IPS-20b (cell line): ENCODE data around the gene C12orf50.
A peak's percentile ranks its signal among the peaks of the same experiment; 100 is the strongest.
"Not testable (repeated sequence)": the region's sequence is repeated elsewhere in the genome, so short reads cannot be mapped to it uniquely, and the experiment has no call there.

Source experiments
- H3K27ac ChIP-seq: one replicate; pipeline ENCODE4 v1.5.1; 2013; ENCODE audit warnings: low read length
- H3K27me3 ChIP-seq: 2 replicates; pipeline ENCODE4 v1.6.1; 2013; ENCODE audit warnings: mild to moderate bottlenecking, low read length, inconsistent platforms; ENCODE audit not compliant: insufficient read depth
- H3K36me3 ChIP-seq: 2 replicates; pipeline ENCODE4 v1.6.1; 2013; ENCODE audit warnings: low read depth, mild to moderate bottlenecking, inconsistent platforms, low read length, moderate library complexity; ENCODE audit not compliant: insufficient read depth
- H3K4me1 ChIP-seq: 2 replicates; pipeline ENCODE4 v1.6.1; 2013; ENCODE audit warnings: mild to moderate bottlenecking, control low read depth, inconsistent platforms, low read length, moderate library complexity; ENCODE audit not compliant: insufficient read depth
- H3K4me3 ChIP-seq: 2 replicates; pipeline ENCODE4 v1.5.1; 2013; ENCODE audit warnings: mild to moderate bottlenecking, low read length, inconsistent platforms
- H3K9ac ChIP-seq: 2 replicates; pipeline ENCODE4 v1.6.1; 2013; ENCODE audit warnings: low read depth, mild to moderate bottlenecking, inconsistent platforms, low read length, moderate library complexity
- H3K9me3 ChIP-seq: 2 replicates; pipeline ENCODE4 v1.6.1; 2013; ENCODE audit warnings: mild to moderate bottlenecking, low read depth, low read length, inconsistent platforms; ENCODE audit not compliant: insufficient read depth

Gene C12orf50

GRCh38 chr12:88035271-88035906 lies 6.2 kb upstream of the C12orf50 start:
- no peaks in the 10 kb centered on the region for H3K27me3 ChIP-seq
- H3K36me3 ChIP-seq: no peaks in the 10 kb centered on the region
- H3K4me3 ChIP-seq: peak overlapping the region; percentile 98
- no peak overlapping the region for H3K27ac ChIP-seq
- peaks cover 22% of the 10 kb centered on the region; the same call in 1 of the 2 replicates for H3K4me1 ChIP-seq
- peak overlapping the region; percentile 90 for H3K9ac ChIP-seq
- H3K9me3 ChIP-seq: no peaks in the 10 kb centered on the region; the same call in 1 of the 2 replicates

GRCh38 chr12:88031161-88031560 lies 2.0 kb upstream of the C12orf50 start:
- not testable (repeated sequence) for H3K4me3 ChIP-seq, H3K27ac ChIP-seq, H3K9me3 ChIP-seq, H3K36me3 ChIP-seq, H3K4me1 ChIP-seq, H3K27me3 ChIP-seq, H3K9ac ChIP-seq

- H3K9me3 ChIP-seq: no peaks in the 10 kb centered on the region; the same call in 1 of the 2 replicates
- no peaks in the 10 kb centered on the region for H3K36me3 ChIP-seq
- H3K27me3 ChIP-seq: no peaks in the 10 kb centered on the region
- no peaks in the 10 kb centered on the region for H3K4me1 ChIP-seq
- no peak overlapping the region for H3K9ac ChIP-seq
- no peak overlapping the region for H3K4me3 ChIP-seq
- H3K27ac ChIP-seq: no peak overlapping the region
These were observed 3.0 kb downstream of the C12orf50 start for GRCh38 chr12:88026196-88026595.

GRCh38 chr12:88017964-88018363 lies 11.2 kb downstream of the C12orf50 start:
- H3K9ac ChIP-seq: no peak overlapping the region
- H3K27me3 ChIP-seq: no peaks in the 10 kb centered on the region

GRCh38 chr12:88015825-88016224 lies 13.4 kb downstream of the C12orf50 start:
- H3K9ac ChIP-seq: no peak overlapping the region

More at GRCh38 chr12:88017964-88018363, 11.2 kb downstream of the C12orf50 start:
- H3K36me3 ChIP-seq: no peaks in the 10 kb centered on the region
- no peaks in the 10 kb centered on the region for H3K4me1 ChIP-seq
- H3K4me3 ChIP-seq: no peak overlapping the region
- peaks cover 39% of the 10 kb centered on the region for H3K9me3 ChIP-seq
- no peak overlapping the region for H3K27ac ChIP-seq

GRCh38 chr12:88011755-88012154 lies 17.4 kb downstream of the C12orf50 start:
- Histone ChIP-seq H3K36me3 (no peaks in the 10 kb centered on the region), H3K4me1 (no peaks in the 10 kb centered on the region), H3K4me3 (no peak overlapping the region), H3K27me3 (no peaks in the 10 kb centered on the region), H3K9me3 (peaks cover 11% of the 10 kb centered on the region; the same call in 1 of the 2 replicates), H3K27ac (no peak overlapping the region), H3K9ac (no peak overlapping the region)

More at GRCh38 chr12:88015825-88016224, 13.4 kb downstream of the C12orf50 start:
- Histone ChIP-seq H3K27me3 (no peaks in the 10 kb centered on the region), H3K4me1 (no peaks in the 10 kb centered on the region), H3K27ac (no peak overlapping the region), H3K36me3 (no peaks in the 10 kb centered on the region), H3K9me3 (peaks cover 39% of the 10 kb centered on the region), H3K4me3 (no peak overlapping the region)

- H3K36me3 ChIP-seq: no peaks in the 10 kb centered on the region
- no peak overlapping the region for H3K4me3 ChIP-seq
- H3K27ac ChIP-seq: no peak overlapping the region
- peaks cover 13% of the 10 kb centered on the region; the same call in 1 of the 2 replicates for H3K9me3 ChIP-seq
- no peak overlapping the region for H3K9ac ChIP-seq
- H3K27me3 ChIP-seq: no peaks in the 10 kb centered on the region
- H3K4me1 ChIP-seq: no peaks in the 10 kb centered on the region
These were observed 22.9 kb downstream of the C12orf50 start for GRCh38 chr12:88006351-88006750.

- Histone ChIP-seq H3K9ac (no peak overlapping the region), H3K4me1 (no peaks in the 10 kb centered on the region), H3K27ac (no peak overlapping the region), H3K9me3 (peaks cover 5% of the 10 kb centered on the region; the same call in 1 of the 2 replicates), H3K36me3 (no peaks in the 10 kb centered on the region), H3K4me3 (no peak overlapping the region), H3K27me3 (no peaks in the 10 kb centered on the region)
These were observed 27.9 kb downstream of the C12orf50 start for GRCh38 chr12:88001327-88001726.

- Histone ChIP-seq H3K27ac (no peak overlapping the region), H3K9ac (no peak overlapping the region), H3K27me3 (no peaks in the 10 kb centered on the region), H3K4me1 (no peaks in the 10 kb centered on the region), H3K4me3 (no peak overlapping the region), H3K9me3 (no peaks in the 10 kb centered on the region), H3K36me3 (no peaks in the 10 kb centered on the region)
These were observed 33.5 kb downstream of the C12orf50 start for GRCh38 chr12:87995581-87996178.

GRCh38 chr12:87991483-87991882 lies 37.7 kb downstream of the C12orf50 start:
- Histone ChIP-seq H3K4me3 (no peak overlapping the region), H3K36me3 (no peaks in the 10 kb centered on the region), H3K27ac (no peak overlapping the region), H3K27me3 (no peaks in the 10 kb centered on the region), H3K9ac (no peak overlapping the region), H3K4me1 (no peaks in the 10 kb centered on the region), H3K9me3 (no peaks in the 10 kb centered on the region; the same call in 1 of the 2 replicates)

GRCh38 chr12:87988534-87988933 lies 40.7 kb downstream of the C12orf50 start:
- Histone ChIP-seq H3K36me3 (no peaks in the 10 kb centered on the region), H3K4me1 (no peaks in the 10 kb centered on the region), H3K9ac (no peak overlapping the region), H3K9me3 (no peaks in the 10 kb centered on the region; the same call in 1 of the 2 replicates), H3K27me3 (no peaks in the 10 kb centered on the region), H3K4me3 (no peak overlapping the region), H3K27ac (no peak overlapping the region)

- Histone ChIP-seq H3K4me3 (no peak overlapping the region), H3K27me3 (no peaks in the 10 kb centered on the region), H3K36me3 (no peaks in the 10 kb centered on the region), H3K4me1 (no peaks in the 10 kb centered on the region), H3K27ac (no peak overlapping the region), H3K9me3 (no peaks in the 10 kb centered on the region; the same call in 1 of the 2 replicates), H3K9ac (no peak overlapping the region)
These were observed 44.0 kb downstream of the C12orf50 start for GRCh38 chr12:87985069-87985675.
